ENCODE measurements around the gene PLCH2. TPM values are rescaled to one million over a fixed set of nuclear protein-coding genes. Genes with fewer than 3 reads are reported as not detected.

Gene PLCH2
- total RNA-seq, 2 experiments from 2014 or later, result 1.4 to 2.2 TPM

DNA sequence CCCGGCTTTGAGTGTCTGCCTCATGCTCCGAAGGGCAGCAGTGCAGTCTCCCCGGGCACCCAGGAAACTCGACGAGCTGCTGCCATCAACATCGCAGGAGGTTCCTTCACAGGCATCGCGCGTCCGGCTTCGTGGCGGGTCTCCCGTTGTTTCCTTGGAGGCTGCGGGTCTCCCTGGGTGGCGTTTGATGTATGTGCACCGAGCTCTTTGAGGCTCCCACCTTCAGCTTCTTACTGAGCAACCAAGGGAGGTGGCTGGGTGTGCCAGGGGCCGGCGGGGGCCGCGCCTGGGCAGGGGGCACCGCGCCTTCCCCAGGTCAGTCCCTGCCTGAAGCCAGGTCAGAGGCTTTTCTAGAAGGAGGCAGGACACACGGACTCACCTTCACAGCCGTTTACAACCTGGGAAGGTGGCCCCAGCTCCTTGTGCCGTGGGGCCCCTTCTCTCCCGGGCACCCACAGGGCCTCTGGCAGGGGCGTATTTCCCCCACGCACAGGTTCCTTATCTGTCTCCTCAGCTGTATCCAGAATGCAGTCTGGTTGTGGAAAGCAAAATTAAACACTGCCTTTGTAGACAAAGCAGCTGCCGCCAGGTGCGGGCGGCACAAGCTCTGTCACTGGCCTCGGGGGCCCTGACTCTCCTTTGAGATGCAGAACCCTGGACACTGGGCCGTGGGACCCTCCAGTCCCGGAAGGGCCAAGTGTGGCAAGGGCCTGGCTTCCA, 42.0 kb upstream of the PLCH2 start:
- no peaks in the 10 kb centered on the region for H3K79me2 ChIP-seq (ENCODE audit: insufficient read depth, low read depth, low read length)
- BruUV-seq (replicated peaks), result no TSS peak
- no peak for TF ChIP-seq EZH2phosphoT487 (IDR thresholded peaks at IDR 0.05; ENCODE audit: borderline replicate concordance, low read depth, low read length)
- H3K4me3 ChIP-seq (ENCODE audit: low read depth, low read length, poor library complexity, severe bottlenecking), result no peak overlapping the region
- H3K4me2 ChIP-seq (ENCODE audit: low read length), result no peak overlapping the region
- no peak for DNase-seq (ENCODE audit: low spot score)
- H3K4me1 ChIP-seq (ENCODE audit: insufficient read depth, low read length, poor library complexity, severe bottlenecking), result no peaks in the 10 kb centered on the region
- no peaks in the 10 kb centered on the region for H3K9me2 ChIP-seq (ENCODE audit: insufficient read depth, low read length)
- no peaks in the 10 kb centered on the region for H3K9me3 ChIP-seq (ENCODE audit: low read length)
- no peaks in the 10 kb centered on the region; the same call in 1 of the 2 replicates for H4K20me1 ChIP-seq (ENCODE audit: insufficient read depth, low read length)
- H3K36me3 ChIP-seq (ENCODE audit: insufficient read depth, low read length), result no peaks in the 10 kb centered on the region
- no peak overlapping the region for H3K27ac ChIP-seq (ENCODE audit: low read depth, low read length, poor library complexity, severe bottlenecking)
- ChIA-PET POLR2A (interaction anchor here (0.6 kb wide), 1 partner anchor 19 kb away, joined by 3 read pairs; no protein-coding TSS in a partner anchor), CTCF (ENCODE audit: unreplicated experiment) (no interaction called here)
- intact Hi-C loops (cut with micrococcal nuclease; ENCODE audit: unreplicated experiment), result loop anchor here (5.0 kb wide), 1 partner anchor 113 kb away; no protein-coding TSS in a partner anchor
- no peak overlapping the region for H2AFZ ChIP-seq (ENCODE audit: low read length)

DNA sequence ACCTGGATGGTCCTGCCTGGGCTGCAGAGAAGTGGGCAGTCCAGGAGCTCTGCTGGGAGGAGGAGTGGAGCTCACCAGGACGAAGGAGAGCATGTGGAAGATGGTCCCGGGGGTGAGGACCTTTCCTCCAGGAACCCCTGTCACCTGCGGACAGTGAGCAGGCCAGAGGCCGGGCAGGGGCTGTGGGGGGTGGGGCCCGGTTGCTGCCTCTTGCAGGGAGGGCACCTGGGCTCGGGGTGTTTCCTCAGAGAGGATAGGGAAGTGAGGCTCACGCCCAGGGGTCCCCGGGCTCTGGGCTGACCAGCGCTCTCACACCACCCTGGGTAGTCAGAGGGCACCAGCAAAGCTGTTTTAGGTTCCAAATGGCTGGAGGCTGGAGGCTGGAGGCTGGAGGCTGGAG, 41.0 kb upstream of the PLCH2 start:
- no peak overlapping the region for H3K4me3 ChIP-seq (ENCODE audit: low read depth, low read length, poor library complexity, severe bottlenecking)
- H3K9me3 ChIP-seq (ENCODE audit: low read length), result no peaks in the 10 kb centered on the region
- peaks cover 5% of the 10 kb centered on the region for H3K4me1 ChIP-seq (ENCODE audit: insufficient read depth, low read length, poor library complexity, severe bottlenecking)
- H3K36me3 ChIP-seq (ENCODE audit: insufficient read depth, low read length), result no peaks in the 10 kb centered on the region
- CTCF ChIA-PET (ENCODE audit: unreplicated experiment), result no interaction called here
- intact Hi-C loops (cut with micrococcal nuclease; ENCODE audit: unreplicated experiment), result no loop called here
- no peak for DNase-seq (ENCODE audit: low spot score)
- no peaks in the 10 kb centered on the region for H3K9me2 ChIP-seq (ENCODE audit: insufficient read depth, low read length)
- no TSS peak for BruUV-seq (replicated peaks)
- H3K4me2 ChIP-seq (ENCODE audit: low read length), result no peak overlapping the region
- no peak overlapping the region for H3K27ac ChIP-seq (ENCODE audit: low read depth, low read length, poor library complexity, severe bottlenecking)
- H3K79me2 ChIP-seq (ENCODE audit: insufficient read depth, low read depth, low read length), result no peaks in the 10 kb centered on the region
- no peaks in the 10 kb centered on the region; the same call in 1 of the 2 replicates for H4K20me1 ChIP-seq (ENCODE audit: insufficient read depth, low read length)
- no peak overlapping the region for H2AFZ ChIP-seq (ENCODE audit: low read length)
- POLR2A ChIA-PET, result no interaction called here
- no peak for TF ChIP-seq EZH2phosphoT487 (IDR thresholded peaks at IDR 0.05; ENCODE audit: borderline replicate concordance, low read depth, low read length)

DNA sequence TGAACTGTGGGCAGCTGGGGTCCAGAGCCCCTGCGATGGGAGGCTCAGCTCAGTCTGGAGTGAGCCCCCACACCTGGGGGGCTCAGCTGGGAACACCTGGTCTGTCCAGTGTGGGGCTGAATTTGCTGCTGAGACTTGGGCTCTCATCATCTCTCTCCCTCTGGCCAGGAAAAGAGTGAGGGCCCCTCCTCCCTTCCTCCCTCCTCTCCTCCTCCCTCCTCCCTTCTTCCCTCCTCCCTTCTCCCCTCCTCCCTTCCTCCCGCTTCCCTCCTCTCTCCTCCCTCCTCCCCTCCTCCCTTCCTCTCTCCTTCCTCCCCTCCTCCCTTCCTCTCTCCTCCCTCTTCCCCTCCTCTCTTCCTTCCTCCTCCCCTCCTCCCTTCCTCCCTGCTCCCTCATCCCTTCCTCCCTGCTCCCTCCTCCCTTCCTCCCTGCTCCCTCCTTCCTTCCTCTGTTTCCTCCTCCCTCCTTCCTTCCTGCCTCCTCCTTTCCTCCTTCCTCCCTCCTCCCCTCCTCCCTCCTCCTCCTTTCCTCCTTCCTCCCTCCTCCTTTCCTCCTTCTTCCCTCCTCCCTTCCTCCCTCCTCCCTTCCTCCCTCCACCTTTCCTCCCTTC, 40.2 kb upstream of the PLCH2 start:
- ChIA-PET POLR2A (no interaction called here), CTCF (ENCODE audit: unreplicated experiment) (no interaction called here)
- Histone ChIP-seq H4K20me1 (ENCODE audit: insufficient read depth, low read length) (no peaks in the 10 kb centered on the region; the same call in 1 of the 2 replicates), H2AFZ (ENCODE audit: low read length) (no peak overlapping the region), H3K4me1 (ENCODE audit: insufficient read depth, low read length, poor library complexity, severe bottlenecking) (peaks cover 5% of the 10 kb centered on the region), H3K4me3 (ENCODE audit: low read depth, low read length, poor library complexity, severe bottlenecking) (no peak overlapping the region), H3K4me2 (ENCODE audit: low read length) (no peak overlapping the region), H3K9me3 (ENCODE audit: low read length) (no peaks in the 10 kb centered on the region), H3K79me2 (ENCODE audit: insufficient read depth, low read depth, low read length) (no peaks in the 10 kb centered on the region), H3K27ac (ENCODE audit: low read depth, low read length, poor library complexity, severe bottlenecking) (no peak overlapping the region), H3K36me3 (ENCODE audit: insufficient read depth, low read length) (no peaks in the 10 kb centered on the region), H3K9me2 (ENCODE audit: insufficient read depth, low read length) (no peaks in the 10 kb centered on the region)
- intact Hi-C loops (cut with micrococcal nuclease; ENCODE audit: unreplicated experiment), result no loop called here
- DNase-seq (ENCODE audit: low spot score), result no peak
- TF ChIP-seq, protein P1, sequence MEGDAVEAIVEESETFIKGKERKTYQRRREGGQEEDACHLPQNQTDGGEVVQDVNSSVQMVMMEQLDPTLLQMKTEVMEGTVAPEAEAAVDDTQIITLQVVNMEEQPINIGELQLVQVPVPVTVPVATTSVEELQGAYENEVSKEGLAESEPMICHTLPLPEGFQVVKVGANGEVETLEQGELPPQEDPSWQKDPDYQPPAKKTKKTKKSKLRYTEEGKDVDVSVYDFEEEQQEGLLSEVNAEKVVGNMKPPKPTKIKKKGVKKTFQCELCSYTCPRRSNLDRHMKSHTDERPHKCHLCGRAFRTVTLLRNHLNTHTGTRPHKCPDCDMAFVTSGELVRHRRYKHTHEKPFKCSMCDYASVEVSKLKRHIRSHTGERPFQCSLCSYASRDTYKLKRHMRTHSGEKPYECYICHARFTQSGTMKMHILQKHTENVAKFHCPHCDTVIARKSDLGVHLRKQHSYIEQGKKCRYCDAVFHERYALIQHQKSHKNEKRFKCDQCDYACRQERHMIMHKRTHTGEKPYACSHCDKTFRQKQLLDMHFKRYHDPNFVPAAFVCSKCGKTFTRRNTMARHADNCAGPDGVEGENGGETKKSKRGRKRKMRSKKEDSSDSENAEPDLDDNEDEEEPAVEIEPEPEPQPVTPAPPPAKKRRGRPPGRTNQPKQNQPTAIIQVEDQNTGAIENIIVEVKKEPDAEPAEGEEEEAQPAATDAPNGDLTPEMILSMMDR (conservative IDR thresholded peaks at IDR 0.05; ENCODE audit: low read length), result no peak
- TF ChIP-seq EZH2phosphoT487 (IDR thresholded peaks at IDR 0.05; ENCODE audit: borderline replicate concordance, low read depth, low read length), result no peak
- no TSS peak for BruUV-seq (replicated peaks)
